K562 treated with DMSO at 1 percent for 12 hours (cell line): ENCODE data around the gene ZPLD1. TPM values are rescaled to one million over a fixed set of nuclear protein-coding genes. Genes with fewer than 3 reads are reported as not detected.

Experiments used
- total RNA-seq: library from RNA; unstranded; fragments of 300-600 nt; gene quantifications from 2 replicates; pipeline ENCODE4 v1.2.3, GENCODE V29; 2022; ENCODE audit not compliant: insufficient read depth

Gene ZPLD1
- not detected in 2 replicates for total RNA-seq

DNA sequence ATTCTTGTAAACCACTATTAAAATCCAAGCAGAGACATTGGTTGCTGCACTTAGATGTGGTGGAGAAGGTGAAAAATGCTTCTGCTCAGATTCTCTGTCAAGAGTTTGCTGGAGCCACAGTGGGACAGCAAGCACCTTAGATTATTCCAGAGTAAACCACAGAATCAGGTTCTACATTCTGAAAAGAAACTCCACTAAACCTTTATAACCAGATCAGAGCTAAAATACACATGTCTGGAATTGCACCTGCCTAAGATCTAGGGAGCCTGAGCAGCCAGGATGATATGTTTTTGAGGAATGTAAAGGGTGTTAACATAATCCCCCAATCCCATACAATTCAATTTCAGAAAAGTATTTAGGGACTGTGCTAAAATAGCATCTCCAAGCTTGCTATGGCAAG lies at the start of gene ZPLD1:
Gene ZPLD1, plus strand, starts transcription at position 301 of the 400 bp plus-strand sequence. CDS start 3,473 bp downstream, outside the sequence.

